H1 (cell line): ENCODE measurements around the gene GADD45A. TPM values are rescaled to one million over a fixed set of nuclear protein-coding genes. Genes with fewer than 3 reads are reported as not detected.

Source experiments
- CTCF ChIA-PET: fragments of 300-600 bp; sonication (Branson Sonifier 250); formaldehyde crosslinking; loops from one replicate; lab custom pipeline; 2021; ENCODE audit not compliant: partially characterized antibody; lab: Charles Lee
- POLR2A ChIA-PET: fragments of 300-600 bp; sonication (Branson Sonifier 250); formaldehyde crosslinking; loops from one replicate; lab custom pipeline; 2021; ENCODE audit warnings: inconsistent platforms; ENCODE audit not compliant: partially characterized antibody; lab: Charles Lee
- DNase-seq, 2 experiments: peaks; one replicate each; pipeline versions ENCODE4 v3.0.0 to v3.0.0-alpha.2; 2010 to 2022; ENCODE audit warnings: low spot score in 2 of 2, low read depth in 1 of 2, mixed read lengths in 1 of 2
- FAIRE-seq: peaks from 2 replicates; lab custom pipeline; 2011; peaks lifted over from hg19 to GRCh38; lab: Jason Lieb, UNC
- H2AFZ ChIP-seq: 2 replicates; pipeline ENCODE4 v1.8.1; 2012; ENCODE audit warnings: low read length, inconsistent platforms
- H2AK5ac ChIP-seq: 2 replicates; pipeline ENCODE4 v1.6.1; 2013; ENCODE audit warnings: low read depth, low read length
- H2BK120ac ChIP-seq: replicated peaks from 2 replicates; pipeline ENCODE3; 2013; ENCODE audit warnings: low read depth, low read length, inconsistent platforms
- H2BK12ac ChIP-seq: 2 replicates; pipeline ENCODE4 v1.6.1; 2013; ENCODE audit warnings: low read depth, low read length
- H2BK15ac ChIP-seq: 2 replicates; pipeline ENCODE4 v1.6.1; 2013; ENCODE audit warnings: low read length
- H2BK20ac ChIP-seq: 2 replicates; pipeline ENCODE4 v1.6.1; 2013; ENCODE audit warnings: low read length
- H2BK5ac ChIP-seq: 2 replicates; pipeline ENCODE4 v1.6.1; 2013; ENCODE audit warnings: low read depth, low read length
- H3K14ac ChIP-seq: 2 replicates; pipeline ENCODE4 v1.6.1; 2013; ENCODE audit warnings: inconsistent platforms; ENCODE audit not compliant: insufficient read length
- H3K18ac ChIP-seq: 2 replicates; pipeline ENCODE4 v1.6.1; 2013; ENCODE audit warnings: low read length; ENCODE audit errors: extremely low read depth
- H3K23ac ChIP-seq: 2 replicates; pipeline ENCODE4 v1.6.1; 2013; ENCODE audit warnings: inconsistent platforms; ENCODE audit not compliant: insufficient read length
- H3K23me2 ChIP-seq: 2 replicates; pipeline ENCODE4 v1.6.1; 2013; ENCODE audit warnings: low read depth, low read length
- H3K27ac ChIP-seq: 2 replicates; pipeline ENCODE4 v1.6.1; 2011; ENCODE audit warnings: low read depth, low read length, inconsistent platforms
- H3K27me3 ChIP-seq, 4 experiments: replicated peaks in 1 of 4; 1 replicate in 1 of 4; 2 replicates in 3 of 4; pipeline versions ENCODE4 v1.6.1 to v1.8.1; 2011 to 2013; ENCODE audit warnings: low read length in 3 of 4, mild to moderate bottlenecking in 3 of 4, inconsistent platforms in 2 of 4, mixed read lengths in 2 of 4, moderate library complexity in 1 of 4; ENCODE audit not compliant: control insufficient read depth in 3 of 4, insufficient read depth in 3 of 4; ENCODE audit errors: extremely low read depth in 1 of 4
- H3K36me3 ChIP-seq, 4 experiments: 2 replicates each; pipeline versions ENCODE4 v1.6.1 to v1.8.1; 2011 to 2013; ENCODE audit warnings: mild to moderate bottlenecking in 4 of 4, low read length in 3 of 4, moderate library complexity in 2 of 4, control low read depth in 1 of 4, inconsistent platforms in 1 of 4; ENCODE audit not compliant: insufficient read depth in 4 of 4, control insufficient read depth in 2 of 4
- H3K4ac ChIP-seq: replicated peaks from 2 replicates; pipeline ENCODE3; 2013; ENCODE audit warnings: low read length, low read depth, mixed read lengths, inconsistent platforms; ENCODE audit not compliant: insufficient read length
- H3K4me1 ChIP-seq, 4 experiments: replicated peaks in 1 of 4; 1 replicate in 1 of 4; 2 replicates in 3 of 4; pipeline versions ENCODE4 v1.6.1 to v1.8.1; 2011 to 2013; ENCODE audit warnings: low read length in 3 of 4, inconsistent platforms in 2 of 4, mixed read lengths in 1 of 4; ENCODE audit not compliant: insufficient read depth in 4 of 4, control insufficient read depth in 3 of 4
- H3K4me2 ChIP-seq, 2 experiments: 2 replicates each; pipeline versions ENCODE4 v1.6.1 to v1.8.1; 2011 to 2013; ENCODE audit warnings: low read depth in 2 of 2, low read length in 2 of 2, control low read depth in 1 of 2, inconsistent platforms in 1 of 2, mild to moderate bottlenecking in 1 of 2; ENCODE audit not compliant: insufficient read depth in 1 of 2
- H3K4me3 ChIP-seq, 4 experiments: fragments of 200-600, 300-600 bp in 1 of 4; sonication (generic), shearing (Covaris generic), sonication (Bioruptor Twin) in 1 of 4; 2 replicates each; pipeline versions ENCODE4 v1.5.1 to v1.8.1; 2011 to 2016; ENCODE audit warnings: low read length in 4 of 4, low read depth in 3 of 4, control low read depth in 2 of 4, inconsistent platforms in 2 of 4, mild to moderate bottlenecking in 2 of 4, mixed read lengths in 1 of 4, moderate library complexity in 1 of 4; ENCODE audit not compliant: insufficient read depth in 2 of 4; ENCODE audit errors: extremely low read depth in 1 of 4
- H3K56ac ChIP-seq: replicated peaks from 2 replicates; pipeline ENCODE3; 2013; ENCODE audit warnings: low read depth, mild to moderate bottlenecking, mixed read lengths, low read length, inconsistent platforms; ENCODE audit not compliant: insufficient read length
- H3K79me1 ChIP-seq: 2 replicates; pipeline ENCODE4 v1.6.1; 2013; ENCODE audit warnings: low read depth, low read length, control low read depth
- H3K79me2 ChIP-seq, 2 experiments: 2 replicates each; pipeline versions ENCODE4 v1.6.1 to v1.8.1; 2012 to 2013; ENCODE audit warnings: low read length in 2 of 2, mild to moderate bottlenecking in 2 of 2, inconsistent platforms in 1 of 2; ENCODE audit not compliant: insufficient read depth in 2 of 2, control insufficient read depth in 1 of 2
- H3K9ac ChIP-seq, 4 experiments: replicated peaks in 1 of 4; 1 replicate in 1 of 4; 2 replicates in 3 of 4; pipeline versions ENCODE4 v1.6.1 to v1.8.1; 2011 to 2013; ENCODE audit warnings: low read depth in 3 of 4, low read length in 3 of 4, control low read depth in 2 of 4, mild to moderate bottlenecking in 2 of 4, moderate library complexity in 2 of 4, inconsistent platforms in 1 of 4; ENCODE audit errors: extremely low read depth in 1 of 4
- H3K9me3 ChIP-seq, 2 experiments: 2 replicates each; pipeline versions ENCODE4 v1.6.1 to v1.8.1; 2012 to 2013; ENCODE audit warnings: mild to moderate bottlenecking in 2 of 2, moderate library complexity in 2 of 2, control low read depth in 1 of 2, inconsistent platforms in 1 of 2, low read depth in 1 of 2, low read length in 1 of 2, mixed read lengths in 1 of 2; ENCODE audit not compliant: insufficient read depth in 2 of 2
- H4K20me1 ChIP-seq, 2 experiments: replicated peaks in 1 of 2; 2 replicates each; pipeline versions ENCODE3 to v1.8.1; 2011 to 2013; ENCODE audit warnings: inconsistent platforms in 2 of 2, low read length in 2 of 2, mild to moderate bottlenecking in 1 of 2; ENCODE audit not compliant: insufficient read depth in 2 of 2, control insufficient read depth in 1 of 2
- H4K5ac ChIP-seq: 2 replicates; pipeline ENCODE4 v1.6.1; 2013; ENCODE audit warnings: low read length, low read depth, mixed read lengths, inconsistent platforms; ENCODE audit not compliant: insufficient read length
- H4K8ac ChIP-seq: 2 replicates; pipeline ENCODE4 v1.8.0; 2013; ENCODE audit warnings: mild to moderate bottlenecking, moderate library complexity, low read length, inconsistent platforms; ENCODE audit not compliant: insufficient read depth; ENCODE audit errors: extremely low read depth
- H4K91ac ChIP-seq: replicated peaks from 2 replicates; pipeline ENCODE3; 2013; ENCODE audit warnings: low read length, mixed read lengths, inconsistent platforms; ENCODE audit not compliant: insufficient read length
- ATF2 ChIP-seq: IDR thresholded peaks from 2 replicates; pipeline ENCODE4 v1.6.1; 2012; ENCODE audit warnings: low read length, inconsistent platforms
- ATF3 ChIP-seq: IDR thresholded peaks from 2 replicates; pipeline ENCODE4 v1.6.1; 2011; ENCODE audit warnings: low read depth, mild to moderate bottlenecking, low read length; ENCODE audit not compliant: insufficient read depth
- BCL11A ChIP-seq, 2 experiments: IDR thresholded peaks; one replicate each; pipeline ENCODE4 v1.6.1; 2011; ENCODE audit warnings: low read depth in 2 of 2, low read length in 2 of 2, mild to moderate bottlenecking in 2 of 2
- CHD1 ChIP-seq: IDR thresholded peaks from 2 replicates; pipeline ENCODE4 v1.6.1; 2012; ENCODE audit warnings: low read depth, low read length, improper control_type of control experiment
- HDAC2 ChIP-seq, 2 experiments: fragments of 300-600 bp in 1 of 2; sonication (generic) in 1 of 2; IDR thresholded peaks; 2 replicates each; pipeline ENCODE4 v1.6.1; 2011 to 2012; ENCODE audit warnings: low read depth in 2 of 2, low read length in 2 of 2, mild to moderate bottlenecking in 2 of 2, moderate library complexity in 2 of 2, borderline replicate concordance in 1 of 2, inconsistent platforms in 1 of 2
- KDM1A ChIP-seq: fragments of 200-600, 300-600 bp; sonication (generic); IDR thresholded peaks from 2 replicates; pipeline ENCODE4 v1.7.1; 2016; ENCODE audit warnings: mild to moderate bottlenecking, low read length, borderline replicate concordance
- MAX ChIP-seq: IDR thresholded peaks from 2 replicates; pipeline ENCODE4 v1.6.1; 2012; ENCODE audit warnings: inconsistent platforms
- NRF1 ChIP-seq: IDR thresholded peaks from 2 replicates; pipeline ENCODE4 v1.6.1; 2011; ENCODE audit warnings: mild to moderate bottlenecking, low read depth, low read length, improper control_type of control experiment
- SAP30 ChIP-seq: fragments of 300-600 bp; sonication (generic); IDR thresholded peaks from 2 replicates; pipeline ENCODE4 v1.7.1; 2012; ENCODE audit warnings: low read length, moderate library complexity, mild to moderate bottlenecking, inconsistent platforms; ENCODE audit not compliant: insufficient read depth, insufficient replicate concordance
- TEAD4 ChIP-seq: IDR thresholded peaks from 2 replicates; pipeline ENCODE4 v1.6.1; 2012; ENCODE audit warnings: low read depth, low read length, inconsistent platforms, mixed read lengths
- WGBS, 2 experiments: shearing (Covaris generic) in 1 of 2; methylation state at CpG; one replicate each; pipeline versions ENCODE4 v1.1.6 to v1.1.7; 2013 to 2015; ENCODE audit warnings: low lambda C conversion rate in 2 of 2, mixed read lengths in 2 of 2, inconsistent platforms in 1 of 2, low coverage in 1 of 2, missing lambda C conversion rate in 1 of 2; ENCODE audit not compliant: insufficient replicate concordance in 2 of 2, insufficient coverage in 1 of 2, insufficient read length in 1 of 2; ENCODE audit errors: extremely low coverage in 1 of 2, missing lambda C conversion rate in 1 of 2; 5-methylcytosine and 5-hydroxymethylcytosine counted together
- polyA plus RNA-seq, 7 experiments: library from polyadenylated mRNA; depleted of rRNA in 3 of 7; stranded (reverse) in 5 of 7; unstranded in 2 of 7; fragments of >200 nt in 5 of 7; fragments of 200-250 nt in 2 of 7; gene quantifications; 1 replicate in 5 of 7; 2 replicates in 1 of 7; 4 replicates in 1 of 7; pipeline versions ENCODE4 v1.2.1 to v1.2.3, GENCODE V29; 2011 to 2013; ENCODE audit warnings: missing spikeins in 2 of 7, mixed read lengths in 2 of 7
- total RNA-seq: library from RNA; stranded (reverse); fragmentation: NEBNext Ultra II Directional; extraction: Animal tissue kit (Norgen Biotek cat#: 25700); gene quantifications from 2 replicates; pipeline ENCODE4 v1.2.1, GENCODE V29; 2021

Gene GADD45A
- total and polyA plus RNA-seq, 2 of the 8 experiments (the other 6 are each of a cell fraction or from before 2014, with no cell fraction given), result 7.6 to 15.6 TPM

- H3K56ac ChIP-seq, result no peak overlapping the region
- no peaks in the 10 kb centered on the region; the same call in 1 of the 2 replicates for H3K23me2 ChIP-seq
- no peak overlapping the region for H3K14ac ChIP-seq
- no peaks in the 10 kb centered on the region for H3K27me3 ChIP-seq
- H3K9ac ChIP-seq, result no peak overlapping the region
- no peak overlapping the region for H3K4ac ChIP-seq
- WGBS, 2 experiments, result 68% methylated on average over 2 of the region's 2 CpGs; no CpG with 5 or more reads in 1 of the 2 experiments
- H4K91ac ChIP-seq, result no peak overlapping the region
- no peak overlapping the region for H4K8ac ChIP-seq
- no peak overlapping the region for H2BK15ac ChIP-seq
- FAIRE-seq, result no peak
- no peak overlapping the region for H3K27ac ChIP-seq
- no peaks in the 10 kb centered on the region for H3K9me3 ChIP-seq
- no peak overlapping the region for H2BK20ac ChIP-seq
- H4K5ac ChIP-seq, result no peak overlapping the region
- H3K79me1 ChIP-seq, result no peaks in the 10 kb centered on the region
- no peak overlapping the region for H2BK5ac ChIP-seq
- no peak overlapping the region for H3K4me3 ChIP-seq
- CTCF ChIA-PET, result interaction anchor here (0.8 to 5.0 kb wide), 15 partner anchors 16 to 173 kb away, joined by 3 to 29 read pairs (median 4); no protein-coding TSS in a partner anchor
- no peak overlapping the region for H2BK12ac ChIP-seq
- POLR2A ChIA-PET, result interaction anchor here (0.9 to 7.3 kb wide), 3 partner anchors 9 to 12 kb away, joined by 3 to 34 read pairs (median 3); partner anchors contain the start of gene GADD45A
- no peak overlapping the region for H2BK120ac ChIP-seq
- H2AK5ac ChIP-seq, result no peak overlapping the region
- no peak overlapping the region for H3K18ac ChIP-seq
- no peaks in the 10 kb centered on the region for H4K20me1 ChIP-seq
- no peaks in the 10 kb centered on the region for H3K36me3 ChIP-seq
- no peak for DNase-seq
- no peak overlapping the region for H3K23ac ChIP-seq
- no peaks in the 10 kb centered on the region for H3K4me1 ChIP-seq
- no peaks in the 10 kb centered on the region for H3K79me2 ChIP-seq
- no peak overlapping the region for H3K4me2 ChIP-seq
- TF ChIP-seq MAX (no peak), ATF2 (no peak), HDAC2 (IDR thresholded peaks at IDR 0.05; ENCODE audit: borderline replicate concordance in 1 of 2, low read depth in 2 of 2, low read length in 2 of 2) (no peak), KDM1A (no peak), ATF3 (no peak), NRF1 (no peak), SAP30 (no peak), BCL11A (IDR thresholded peaks at IDR 0.05; ENCODE audit: low read depth in 2 of 2, low read length in 2 of 2) (no peak), CHD1 (no peak), TEAD4 (no peak)
- TF ChIP-seq, all 59 proteins: peak for 0
- H2AFZ ChIP-seq, result no peak overlapping the region
These were observed 8.1 kb upstream of the GADD45A start for GRCh38 chr1:67676946-67677345.
